GM18861 (cell line): ENCODE data around the gene CD27.
"Not testable (repeated sequence)": the region's sequence is repeated elsewhere in the genome, so short reads cannot be mapped to it uniquely, and the experiment has no call there.

Source experiments
- ATAC-seq: cut with Tn5 transposase; IDR thresholded peaks from one replicate; pipeline ENCODE4 v1.9.1; 2021; ENCODE audit not compliant: unreplicated experiment

The CD27 gene

DNA sequence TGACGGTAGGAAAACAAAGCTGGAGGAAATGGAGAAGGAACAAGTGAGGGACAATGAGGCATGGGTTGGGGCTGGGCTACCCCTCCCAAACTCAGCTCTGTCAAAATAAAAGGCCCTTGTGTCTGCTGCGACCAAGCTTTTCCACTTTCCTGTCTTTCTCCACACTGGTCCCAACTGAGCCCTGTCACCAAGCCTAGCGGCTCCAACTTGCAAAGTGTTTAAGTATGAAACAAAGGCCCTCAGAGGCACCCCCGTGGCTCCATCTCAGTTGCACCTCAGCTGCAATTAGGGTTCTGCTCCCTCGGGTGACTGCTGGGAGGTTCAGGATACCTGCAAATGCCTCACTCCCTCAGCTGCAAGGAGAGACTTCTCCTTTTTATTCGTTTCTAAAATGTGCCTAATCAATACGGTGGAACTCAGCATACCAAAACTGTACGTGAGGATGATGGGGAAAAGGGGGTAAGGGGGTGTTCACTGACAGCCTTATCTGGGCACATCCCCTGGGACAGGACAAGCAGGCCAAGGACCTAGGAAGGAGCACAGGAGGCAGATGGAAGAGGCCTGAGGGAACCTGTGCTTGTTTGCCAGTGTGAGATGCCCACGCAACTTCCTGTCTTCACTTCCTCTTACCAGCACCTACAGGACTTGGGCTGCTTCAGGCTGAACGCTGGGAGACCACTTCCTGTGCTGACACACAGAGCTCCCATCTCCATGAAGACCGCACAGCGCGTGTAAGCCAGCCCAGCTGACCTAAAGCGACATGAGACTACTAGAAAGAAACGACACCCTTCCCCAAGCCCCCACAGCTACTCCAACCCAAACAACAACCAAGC, 16.9 kb downstream of the CD27 start:
- ATAC-seq = peak; percentile 79

DNA sequence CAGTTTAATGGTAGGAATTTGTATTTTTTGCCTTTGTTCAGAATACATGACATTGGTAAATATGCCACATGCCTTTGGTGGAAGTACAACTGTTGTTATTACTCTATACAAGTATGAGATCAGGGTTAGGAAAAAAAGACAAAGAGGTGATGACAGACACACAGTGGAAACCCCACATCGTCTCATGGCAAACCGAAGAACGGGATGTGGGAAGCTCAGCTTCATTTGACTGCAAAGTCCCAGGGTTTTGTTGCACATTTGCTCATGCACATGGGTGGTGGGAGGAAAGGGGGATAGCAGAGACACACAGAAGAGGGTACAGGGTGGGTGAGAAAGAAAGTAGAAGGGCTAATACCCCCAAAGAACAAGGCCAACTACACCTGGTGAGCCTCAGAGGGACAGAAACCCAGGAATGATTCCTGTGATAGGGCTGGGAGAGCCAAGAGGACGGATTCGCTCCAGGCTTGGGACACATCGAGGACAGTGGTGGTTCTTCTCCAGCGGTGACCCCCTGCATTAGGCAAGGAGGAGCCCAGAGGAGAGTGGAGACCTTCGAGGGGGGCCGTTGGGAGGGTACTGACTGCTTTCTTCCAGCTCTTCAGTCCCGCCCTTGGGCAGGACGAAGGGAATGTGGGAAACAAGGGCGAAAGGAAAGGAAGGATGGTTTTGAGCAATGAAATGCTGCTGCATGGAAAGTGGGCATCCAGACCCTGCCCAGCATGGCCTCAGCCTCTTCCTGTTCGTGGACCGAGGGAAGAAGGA, 17.7 kb downstream of the CD27 start:
- no peak for ATAC-seq

DNA sequence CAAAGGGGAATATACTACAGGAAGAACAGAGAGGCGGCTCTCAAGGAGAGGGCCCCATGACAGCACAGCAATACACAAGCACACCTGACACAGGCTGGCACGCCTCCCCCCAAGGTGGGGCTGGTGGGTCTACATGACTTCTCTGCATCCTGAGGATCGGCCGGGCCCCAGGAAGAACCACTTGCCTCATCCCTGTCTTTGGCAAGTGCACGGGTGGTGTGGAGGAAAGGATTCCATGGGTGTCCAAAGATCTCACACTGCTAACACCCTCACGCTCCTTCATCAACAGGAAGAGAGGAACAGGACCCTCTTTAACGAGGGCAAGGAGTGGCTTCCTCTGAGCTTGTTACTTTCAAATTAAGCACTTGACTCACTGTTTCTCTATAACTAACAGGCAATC, 18.5 kb downstream of the CD27 start:
- no peak for ATAC-seq

DNA sequence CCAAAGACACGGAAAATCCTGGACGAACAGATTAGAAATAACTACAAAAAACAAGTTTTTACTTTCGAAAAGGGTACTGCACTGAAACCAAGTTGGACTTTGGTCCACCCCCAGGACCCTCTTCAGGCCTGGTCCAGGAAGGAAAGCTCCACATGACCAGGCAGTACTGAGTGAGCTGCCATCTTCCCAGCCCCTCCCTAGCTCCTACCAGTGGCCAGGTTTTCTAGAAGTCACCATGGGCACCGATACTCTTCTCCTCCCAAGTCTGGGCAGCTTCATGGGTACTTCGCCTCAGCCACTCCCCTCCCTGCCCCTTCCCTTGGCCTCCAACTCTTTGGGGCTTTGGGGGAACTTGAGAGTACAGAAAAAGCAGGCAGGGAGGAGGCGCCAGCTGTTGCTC, 19.1 kb downstream of the CD27 start:
- ATAC-seq = no peak

DNA sequence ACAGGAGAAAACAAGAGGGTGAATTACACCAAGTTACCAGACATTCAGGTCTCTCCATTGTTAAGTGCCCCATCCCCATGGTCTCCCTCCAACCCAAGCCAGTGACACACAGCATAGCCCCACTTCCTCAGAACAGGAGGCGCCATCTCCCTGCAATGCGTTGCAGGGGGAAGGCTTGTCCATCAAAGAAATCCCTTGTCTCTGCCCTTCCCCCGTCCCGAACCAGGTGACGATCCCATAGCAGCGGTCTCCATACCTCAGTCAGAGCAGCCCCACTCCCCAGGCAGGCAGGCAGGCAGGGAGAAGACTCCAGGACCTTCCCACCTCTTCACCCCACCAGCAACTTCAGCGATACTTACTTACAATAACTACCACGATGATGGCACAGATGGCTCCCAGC, 19.8 kb downstream of the CD27 start:
- no peak for ATAC-seq

DNA sequence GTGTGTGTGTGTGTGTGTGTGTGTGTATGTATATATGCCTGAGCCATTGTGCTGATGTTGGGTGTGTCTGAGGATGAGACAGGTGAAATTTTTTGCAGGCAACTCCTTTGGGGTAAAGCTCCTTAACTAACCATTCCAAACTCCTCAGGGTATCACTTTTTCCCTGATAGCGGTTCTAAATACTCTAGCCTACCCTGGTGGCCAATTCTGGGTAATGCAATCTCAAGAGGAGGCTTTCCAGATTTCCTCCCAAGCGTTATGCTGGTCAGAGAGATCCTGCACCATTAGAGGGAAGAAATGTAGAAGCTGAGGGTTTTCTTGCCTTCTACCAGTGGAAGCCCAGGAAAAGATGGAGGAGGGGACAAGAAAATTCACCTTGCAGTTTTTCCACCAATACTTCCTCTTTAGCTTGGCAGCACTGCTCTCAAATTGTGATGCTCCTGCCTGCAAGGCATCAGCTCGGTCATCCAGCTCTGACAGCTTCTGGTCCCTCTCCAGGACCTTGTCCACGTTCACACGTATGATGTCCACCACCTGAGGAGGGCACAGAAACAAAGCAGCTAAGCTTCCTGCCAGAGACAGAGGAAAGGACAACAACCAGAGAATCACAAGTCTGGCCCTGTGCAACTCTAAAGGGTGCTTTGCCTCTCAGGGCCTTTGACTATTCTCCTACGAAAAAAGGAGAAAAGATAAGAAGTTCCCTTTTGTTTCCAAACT, 20.9 kb downstream of the CD27 start:
- no peak for ATAC-seq

DNA sequence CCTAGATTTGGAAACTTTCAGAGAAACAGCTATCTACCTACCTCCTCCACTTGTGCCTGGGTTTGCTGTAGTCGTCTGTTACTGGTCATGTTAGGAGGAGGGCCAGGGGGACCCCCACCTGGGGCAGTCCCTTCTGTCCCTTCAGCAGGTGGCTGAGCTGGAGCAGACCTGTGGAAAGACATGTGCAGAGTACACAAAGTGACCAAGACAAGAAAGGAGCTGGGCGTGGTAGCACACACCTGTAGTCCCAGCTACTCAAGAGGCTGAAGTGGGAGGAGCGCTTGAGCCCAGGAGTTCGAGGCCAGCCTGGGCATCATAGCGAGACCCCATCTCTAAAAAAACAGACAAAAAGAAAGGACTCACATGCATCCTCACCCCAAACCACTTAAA, 21.4 kb downstream of the CD27 start:
- no peak for ATAC-seq

DNA sequence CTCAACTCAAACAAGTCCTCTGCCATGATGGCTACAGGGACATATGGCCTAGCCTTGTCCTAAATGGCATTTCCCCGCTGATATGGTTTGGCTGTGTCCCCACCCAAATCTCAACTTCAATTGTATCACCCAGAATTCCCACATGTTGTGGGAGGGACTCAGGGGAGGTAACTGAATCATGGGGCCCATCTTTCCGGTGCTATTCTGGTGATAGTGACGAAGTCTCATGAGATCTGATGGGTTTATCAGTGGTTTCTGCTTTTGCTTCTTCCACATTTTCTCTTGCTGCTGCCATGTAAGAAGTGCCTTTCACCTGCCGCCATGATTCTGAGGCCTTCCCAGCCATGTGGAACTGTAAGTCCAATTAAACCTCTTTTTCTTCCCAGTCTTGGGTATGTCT, 22.0 kb downstream of the CD27 start:
- not testable (repeated sequence) for ATAC-seq

DNA sequence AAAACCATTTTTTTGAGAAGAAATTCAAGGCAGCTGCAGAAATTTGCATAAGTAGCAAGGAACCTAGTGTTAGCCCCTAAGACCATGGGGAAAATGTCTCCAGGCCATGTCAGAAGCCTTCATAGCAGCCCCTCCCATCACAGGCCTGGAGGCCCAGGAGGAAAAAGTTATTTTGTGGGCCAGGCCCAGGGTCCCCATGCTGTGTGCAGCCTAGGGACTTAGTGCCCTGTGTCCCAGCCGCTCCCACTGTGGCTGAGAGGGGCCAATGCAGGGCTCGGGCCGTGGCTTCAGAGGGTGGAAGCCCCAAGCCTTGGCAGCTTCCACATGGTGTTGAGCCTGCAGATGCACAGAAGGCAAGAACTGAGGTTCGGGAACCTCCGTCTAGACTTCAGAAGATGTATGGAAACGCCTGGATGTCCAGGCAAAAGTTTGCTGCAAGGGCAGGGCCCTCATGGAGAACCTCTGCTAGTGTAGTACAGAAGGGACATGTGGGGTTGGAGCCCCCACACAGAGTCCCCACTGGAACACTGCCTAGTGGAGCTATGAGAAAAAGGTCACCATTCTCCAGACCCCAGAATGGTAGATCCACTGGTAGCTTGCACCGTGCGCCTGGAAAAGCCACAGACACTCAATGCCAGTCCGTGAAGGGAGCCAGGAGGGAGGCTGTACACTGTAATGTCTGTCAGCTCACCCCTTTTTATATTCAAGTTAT, 23.0 kb downstream of the CD27 start:
- not testable (repeated sequence) for ATAC-seq

DNA sequence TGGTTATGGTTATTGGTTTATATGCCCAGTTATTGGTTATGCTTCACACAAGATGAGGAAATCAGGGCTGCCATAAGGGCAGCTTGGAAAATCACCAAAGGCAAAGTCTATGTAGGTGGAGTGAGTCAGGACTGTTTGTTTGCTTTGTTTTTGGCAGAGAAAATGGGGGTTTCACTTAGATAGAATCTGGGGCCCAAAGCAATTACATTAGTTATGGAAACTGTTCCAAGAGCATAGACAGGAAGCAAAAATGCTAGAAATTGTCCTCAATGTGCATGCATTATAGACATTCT, 23.5 kb downstream of the CD27 start:
- ATAC-seq = no peak

DNA sequence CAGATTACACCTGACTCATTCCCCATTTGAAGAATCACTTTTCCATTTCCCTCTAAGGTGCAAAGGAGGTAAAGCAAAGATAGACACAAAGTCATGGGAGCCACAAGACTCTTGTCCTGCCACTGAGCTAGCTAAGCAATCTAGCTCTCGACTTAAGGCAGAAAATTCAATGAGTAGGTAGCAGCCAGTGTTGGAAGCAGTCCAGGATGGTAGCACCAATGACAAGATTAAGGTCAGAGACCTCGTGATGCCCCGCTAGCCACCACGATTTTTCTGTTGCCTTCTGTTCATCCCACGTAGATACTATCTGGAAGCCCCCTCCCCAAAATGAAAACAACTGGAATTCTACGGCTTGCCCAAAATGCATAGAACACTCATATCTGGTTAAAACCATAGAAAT, 24.3 kb downstream of the CD27 start:
- no peak for ATAC-seq

DNA sequence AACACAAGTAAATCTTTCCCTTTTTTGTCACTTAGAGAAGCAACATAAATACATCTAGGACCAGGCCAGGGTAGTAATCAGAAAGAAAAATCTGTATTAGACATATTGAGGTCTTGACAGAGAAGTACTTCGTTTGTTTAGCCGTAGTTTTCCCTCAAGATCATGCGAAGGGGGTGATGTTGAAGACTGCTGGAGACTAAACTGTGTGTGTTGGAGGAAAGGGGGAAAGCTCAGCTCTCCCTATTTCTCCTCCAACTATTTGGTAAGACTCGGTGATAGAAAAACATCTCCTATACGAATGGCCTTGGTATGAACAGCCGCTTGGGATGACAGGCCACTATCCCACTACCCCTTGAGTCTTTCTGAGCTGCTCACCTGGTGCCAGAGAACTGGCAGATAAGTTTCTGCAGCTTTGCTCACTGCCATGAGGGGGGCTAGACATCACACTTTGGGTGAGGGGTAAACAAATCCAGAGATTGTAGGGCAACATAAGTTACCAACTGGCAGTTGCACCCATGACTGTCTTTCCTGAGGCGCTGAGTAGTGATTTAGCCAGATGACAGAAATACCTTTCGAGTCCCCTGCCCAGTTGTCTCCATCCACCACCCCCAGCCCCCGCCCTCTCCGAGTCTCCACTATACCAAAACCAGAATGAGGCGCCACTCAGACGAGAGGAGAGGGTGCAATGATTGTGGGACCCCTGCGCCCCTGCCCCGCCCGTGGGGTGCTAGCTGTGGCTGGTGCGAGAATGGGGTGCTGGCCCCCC, 25.0 kb downstream of the CD27 start:
- ATAC-seq = no peak

DNA sequence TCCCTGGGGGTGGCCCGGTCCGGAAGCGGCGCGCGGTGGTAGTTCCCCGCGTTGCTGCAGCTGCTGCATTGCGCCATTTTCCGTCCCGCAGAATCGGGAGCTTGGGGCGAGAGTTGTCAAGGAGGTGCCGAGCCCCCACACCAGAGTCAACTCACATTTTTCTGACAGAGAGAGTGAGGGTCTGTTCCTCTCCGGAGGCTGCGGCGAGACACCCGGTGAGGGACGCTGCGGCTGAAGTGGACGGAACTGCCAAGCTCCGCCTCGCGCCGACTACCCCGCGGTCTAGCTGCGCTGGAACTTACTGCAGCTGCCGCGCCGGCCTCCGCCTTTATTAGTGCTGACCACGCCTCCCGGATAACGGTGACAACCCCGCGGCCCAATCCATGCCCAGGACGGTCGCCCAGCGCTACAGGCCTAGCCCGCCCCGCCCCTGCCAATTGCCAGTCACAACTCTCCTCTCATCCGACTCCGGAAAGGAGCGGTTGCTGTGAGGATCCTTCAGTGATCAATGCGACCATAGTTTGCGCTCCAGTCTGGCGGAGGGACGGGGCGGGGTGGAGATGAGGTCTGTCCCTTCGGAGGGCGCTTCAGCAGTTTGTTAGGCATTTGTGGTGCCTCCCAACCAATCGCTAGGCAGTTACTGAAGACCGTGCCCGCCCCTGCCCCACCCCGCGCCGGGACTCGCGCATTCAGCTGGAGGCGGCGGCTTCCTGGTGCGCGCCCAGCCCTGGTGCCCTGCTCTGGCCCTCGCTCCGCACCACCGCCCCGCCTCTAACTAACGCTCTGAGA, 25.8 kb downstream of the CD27 start, which contains the start of gene VAMP1:
VAMP1 (minus strand) TSS at position 303 of the 789 bp plus-strand sequence; CDS start at position 157, 146 bp downstream.
- peak; percentile 68 for ATAC-seq

DNA sequence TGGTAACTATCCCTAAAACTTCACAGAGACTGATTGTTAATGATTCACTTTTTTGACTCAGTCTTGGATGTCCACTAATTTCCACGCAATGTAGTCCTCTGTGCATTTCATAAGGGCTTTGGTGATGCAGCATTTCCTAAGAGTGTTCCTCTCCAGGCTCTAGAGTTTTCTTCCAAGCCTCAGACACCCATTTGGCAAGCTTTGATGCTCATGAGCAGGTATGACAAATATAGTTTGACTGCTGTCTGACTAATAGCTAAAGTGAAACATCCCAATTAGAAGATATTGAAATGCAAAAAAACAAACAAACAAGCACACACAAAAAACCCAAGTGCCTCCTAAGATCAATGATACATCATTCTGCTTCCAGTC, 27.2 kb downstream of the CD27 start:
- ATAC-seq = no peak

DNA sequence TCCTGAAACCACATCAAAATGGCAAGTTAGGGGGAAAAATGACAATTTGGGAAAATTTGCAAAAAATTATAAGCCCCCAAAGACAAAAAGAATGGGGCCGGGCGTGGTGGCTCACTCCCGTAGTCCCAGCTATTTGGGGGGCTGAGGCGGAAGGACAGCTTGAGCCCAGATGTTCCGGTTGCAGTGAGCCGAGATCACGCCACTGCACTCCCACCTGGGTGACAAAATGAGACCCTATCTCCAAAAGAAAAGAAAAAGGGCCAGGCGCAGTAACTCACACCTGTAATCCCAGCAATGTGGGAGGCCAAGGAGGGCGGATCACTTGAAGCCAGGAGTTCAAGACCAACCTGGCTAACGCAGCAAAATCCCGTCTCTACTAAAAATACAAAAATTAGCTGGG, 27.7 kb downstream of the CD27 start:
- no peak for ATAC-seq

DNA sequence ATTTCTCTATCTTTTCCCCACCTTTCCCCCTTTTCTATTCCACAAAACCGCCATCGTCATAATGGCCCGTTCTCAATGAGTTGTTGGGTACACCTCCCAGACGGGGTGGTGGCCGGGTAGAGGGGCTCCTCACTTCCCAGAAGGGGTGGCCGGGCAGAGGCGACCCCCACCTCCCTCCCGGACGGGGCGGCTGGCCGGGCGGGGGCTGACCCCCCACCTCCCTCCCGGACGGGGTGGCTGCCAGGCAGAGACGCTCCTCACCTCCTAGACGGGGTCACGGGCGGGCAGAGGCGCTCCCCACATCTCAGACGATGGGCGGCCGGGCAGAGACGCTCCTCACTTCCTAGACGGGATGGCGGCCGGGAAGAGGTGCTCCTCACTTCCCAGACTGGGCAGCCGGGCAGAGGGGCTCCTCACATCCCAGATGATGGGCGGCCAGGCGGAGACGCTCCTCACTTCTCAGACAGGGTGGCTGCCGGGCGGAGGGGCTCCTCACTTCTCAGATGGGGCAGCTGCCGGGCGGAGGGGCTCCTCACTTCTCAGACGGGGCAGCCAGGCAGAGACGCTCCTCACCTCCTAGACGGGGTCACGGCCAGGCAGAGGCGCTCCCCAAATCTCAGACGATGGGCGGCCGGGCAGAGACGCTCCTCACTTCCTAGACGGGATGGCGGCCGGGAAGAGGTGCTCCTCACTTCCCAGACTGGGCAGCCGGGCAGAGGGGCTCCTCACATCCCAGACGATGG, 30.6 kb downstream of the CD27 start:
- not testable (repeated sequence) for ATAC-seq

DNA sequence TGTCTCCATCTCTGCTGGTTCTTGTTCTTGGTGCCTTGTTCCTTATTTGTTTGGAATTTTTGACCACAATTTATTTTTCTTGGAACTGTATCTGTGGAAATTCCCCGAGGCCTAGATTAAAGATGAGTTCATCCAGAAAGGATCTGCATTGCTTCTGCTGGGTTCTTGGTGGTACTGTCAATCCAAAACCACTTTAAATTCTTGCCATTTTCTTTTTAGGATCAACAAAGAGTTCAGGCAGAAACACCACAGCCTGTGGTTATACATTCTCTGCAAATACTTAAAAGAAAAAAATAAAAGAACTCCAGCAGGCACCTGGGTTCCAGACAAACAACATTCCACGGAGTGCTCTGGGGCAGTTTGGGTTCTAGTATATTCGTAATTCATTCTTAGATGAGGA, 31.7 kb downstream of the CD27 start:
- ATAC-seq = no peak

DNA sequence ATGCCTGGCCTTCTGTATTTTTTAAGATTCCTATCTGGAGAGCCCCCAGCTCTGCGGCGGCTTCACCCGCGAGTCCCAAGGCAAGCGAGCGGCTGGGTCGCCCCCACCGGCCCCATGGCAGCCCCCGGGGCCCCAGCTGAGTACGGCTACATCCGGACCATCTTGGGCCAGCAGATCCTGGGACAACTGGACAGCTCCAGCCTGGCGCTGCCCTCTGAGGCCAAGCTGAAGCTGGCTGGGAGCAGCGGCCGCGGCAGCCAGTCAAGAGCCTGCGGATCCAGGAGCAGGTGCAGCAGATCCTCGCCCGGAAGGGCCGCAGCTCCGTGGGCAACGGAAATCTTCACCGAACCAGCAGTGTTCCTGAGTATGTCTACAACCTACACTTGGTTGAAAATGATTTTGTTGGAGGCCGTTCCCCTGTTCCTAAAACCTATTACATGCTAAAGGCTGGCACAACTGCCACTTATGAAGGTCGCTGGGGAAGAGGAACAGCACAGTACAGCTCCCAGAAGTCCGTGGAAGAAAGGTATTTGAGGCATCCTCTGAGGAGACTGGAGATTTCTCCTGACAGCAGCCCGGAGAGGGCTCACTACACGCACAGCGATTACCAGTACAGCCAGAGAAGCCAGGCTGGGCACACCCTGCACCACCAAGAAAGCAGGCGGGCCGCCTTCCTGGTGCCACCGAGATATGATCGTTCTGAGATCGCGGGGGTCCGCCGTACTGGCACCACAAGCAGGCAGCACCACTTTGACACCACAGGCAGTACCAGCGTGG, 33.0 kb downstream of the CD27 start:
- not testable (repeated sequence) for ATAC-seq
